NCI-H128 (cell line): ENCODE measurements around the gene VWA3A.
A peak's percentile ranks its signal among the peaks of the same experiment; 100 is the strongest.
"Not testable (repeated sequence)": the region's sequence is repeated elsewhere in the genome, so short reads cannot be mapped to it uniquely, and the experiment has no call there.

ENCODE experiments used
- DNase-seq: peaks from one replicate; lab custom pipeline; 2025; ENCODE audit not compliant: unreplicated experiment; lab: John Stamatoyannopoulos, UW

VWA3A gene

GRCh38 chr16:22181843-22182242 lies 89.5 kb downstream of the VWA3A start:
- no peak for DNase-seq

GRCh38 chr16:22183335-22183734 lies 91.0 kb downstream of the VWA3A start:
- DNase-seq, result no peak

GRCh38 chr16:22183901-22184614 lies 91.7 kb downstream of the VWA3A start:
- no peak for DNase-seq

- DNase-seq, result no peak
These were observed 92.3 kb downstream of the VWA3A start for GRCh38 chr16:22184615-22184968.

GRCh38 chr16:22186517-22186916 lies 94.2 kb downstream of the VWA3A start:
- no peak for DNase-seq

- DNase-seq, result no peak
These were observed 95.9 kb downstream of the VWA3A start for GRCh38 chr16:22188267-22188594.

- no peak for DNase-seq
These were observed 96.5 kb downstream of the VWA3A start for GRCh38 chr16:22188595-22189442.

- no peak for DNase-seq
These were observed 97.2 kb downstream of the VWA3A start for GRCh38 chr16:22189473-22190080.

- DNase-seq, result peak; percentile 82
These were observed 97.9 kb downstream of the VWA3A start for GRCh38 chr16:22190081-22190775.

- DNase-seq, result peak; percentile 60
These were observed 98.6 kb downstream of the VWA3A start for GRCh38 chr16:22190776-22191531.

GRCh38 chr16:22191532-22192260 lies 99.4 kb downstream of the VWA3A start:
- DNase-seq, result no peak

- DNase-seq, result no peak
These were observed 100.1 kb downstream of the VWA3A start for GRCh38 chr16:22192261-22193062.

GRCh38 chr16:22193063-22193411 lies 100.7 kb downstream of the VWA3A start:
- DNase-seq, result no peak

- DNase-seq, result no peak
These were observed 102.5 kb downstream of the VWA3A start for GRCh38 chr16:22194707-22195444.

- DNase-seq, result no peak
These were observed 103.0 kb downstream of the VWA3A start for GRCh38 chr16:22195445-22195694.

GRCh38 chr16:22195695-22196558 lies 103.6 kb downstream of the VWA3A start:
- peak; percentile 53 for DNase-seq

GRCh38 chr16:22196559-22197168 lies 104.3 kb downstream of the VWA3A start:
- not testable (repeated sequence) for DNase-seq
